Gastroesophageal sphincter (tissue), 4 donors: ENCODE results near the gene HOXA5. TPM values are rescaled to one million over a fixed set of nuclear protein-coding genes. Genes with fewer than 3 reads are reported as not detected.

Experiments used
- ATAC-seq: fragments of 150-250 bp; one replicate; pipeline ENCODE4 v1.9.1; 2016; ENCODE audit warnings: mild to moderate bottlenecking, moderate library complexity
- H3K27ac ChIP-seq, 4 donors: fragments of 200-600 bp; sonication (generic) in 3 of 4; 1 replicate in 3 of 4; 2 replicates in 1 of 4; pipeline ENCODE4 v1.5.1; 2016 to 2019
- H3K27me3 ChIP-seq: fragments of 200-600 bp; sonication (generic); one replicate; pipeline ENCODE4 v1.5.1; 2019
- H3K36me3 ChIP-seq, 2 donors: fragments of 200-600 bp; sonication (generic); one replicate each; pipeline ENCODE4 v1.5.1; 2019; ENCODE audit warnings: control low read depth in 1 of 2
- H3K4me1 ChIP-seq, 3 donors: fragments of 200-600 bp; sonication (generic); 1 replicate in 2 of 3; 2 replicates in 1 of 3; pipeline ENCODE4 v1.5.1; 2016 to 2019; ENCODE audit warnings: control low read depth in 2 of 3
- H3K4me3 ChIP-seq, 2 donors: fragments of 200-600 bp; sonication (generic); one replicate each; pipeline ENCODE4 v1.5.1; 2019; ENCODE audit warnings: mild to moderate bottlenecking in 1 of 2, moderate library complexity in 1 of 2
- H3K9me3 ChIP-seq, 3 donors: fragments of 200-600 bp; sonication (generic); one replicate each; pipeline ENCODE4 v1.5.1; 2017 to 2019; ENCODE audit warnings: control low read depth in 2 of 3
- CTCF ChIP-seq, 4 experiments: fragments of 200-600 bp in 2 of 4; fragments of 450-650 bp in 2 of 4; sonication (generic) in 1 of 4; IDR thresholded peaks; one replicate each; pipeline ENCODE4 v1.5.1; 2017 to 2019; ENCODE audit warnings: antibody characterized with exemption in 4 of 4, mild to moderate bottlenecking in 2 of 4, moderate library complexity in 2 of 4
- EP300 ChIP-seq: sonication (generic); formaldehyde crosslinking; IDR thresholded peaks from one replicate; pipeline ENCODE4 v1.6.1; 2017; ENCODE audit warnings: antibody characterized with exemption, mild to moderate bottlenecking
- POLR2A ChIP-seq, 2 donors: fragments of 450-650 bp; IDR thresholded peaks; one replicate each; pipeline ENCODE4 v1.6.1; 2017; ENCODE audit warnings: antibody characterized with exemption in 2 of 2, mild to moderate bottlenecking in 2 of 2, moderate library complexity in 1 of 2
- POLR2AphosphoS5 ChIP-seq: sonication (generic); formaldehyde crosslinking; IDR thresholded peaks from one replicate; pipeline ENCODE4 v1.6.1; 2017; ENCODE audit warnings: antibody characterized with exemption
- WGBS, 2 donors: methylation state at CpG; one replicate each; pipeline ENCODE4 v1.1.5; 2018; ENCODE audit warnings: low coverage in 1 of 2; 5-methylcytosine and 5-hydroxymethylcytosine counted together
- small RNA-seq, 4 donors: library from RNA; depleted of rRNA; stranded (forward); fragments of <200 nt; gene quantifications; one replicate each; pipeline ENCODE3, GENCODE V24; 2016
- total RNA-seq, 4 donors: library from RNA; depleted of rRNA; stranded (reverse); fragments of >200 nt; gene quantifications; one replicate each; pipeline ENCODE4 v1.1.0, GENCODE V29; 2016

Gene HOXA5
- total RNA-seq, 4 donors from 2014 or later, result 11.0 to 34.6 (median 29.3) TPM

- Histone ChIP-seq H3K27ac (no peak overlapping the region), H3K27me3 (peaks cover 20% of the 10 kb centered on the region), H3K4me1 (peaks cover 0 to 19% (median 0%) of the 10 kb centered on the region in 3 donors), H3K9me3 (no peaks in the 10 kb centered on the region), H3K36me3 (no peaks in the 10 kb centered on the region), H3K4me3 (no peak overlapping the region)
- no peak for ATAC-seq
- TF ChIP-seq EP300, result no peak
- 77 to 96% methylated on average over 4 to 7 of the region's 9 CpGs for WGBS, 2 donors
These were observed 51.3 kb downstream of the HOXA5 start for GRCh38 chr7:27091941-27092818.

GRCh38 chr7:27091105-27091504, 52.4 kb downstream of the HOXA5 start:
- Histone ChIP-seq H3K27me3 (peaks cover 24% of the 10 kb centered on the region), H3K4me1 (peaks cover 0 to 18% (median 0%) of the 10 kb centered on the region in 3 donors), H3K27ac (no peak overlapping the region), H3K9me3 (no peaks in the 10 kb centered on the region), H3K36me3 (no peaks in the 10 kb centered on the region), H3K4me3 (no peak overlapping the region)
- WGBS, 2 donors, result 41 to 67% methylated on average over 1 to 3 of the region's 3 CpGs
- TF ChIP-seq EP300 (no peak), POLR2AphosphoS5 (no peak), CTCF (IDR thresholded peaks at IDR 0.05) (no peak), POLR2A (IDR thresholded peaks at IDR 0.05) (no peak)
- no peak for ATAC-seq

Small RNA genes lying within 50 kb of the gene (small RNA-seq; reads per million reads assigned to genes)
- gene AC004080.5, result 0 reads per million in 4 donors
- gene RF01977, result 0 reads per million in 4 donors
- 0 reads per million in 4 donors for gene RF02140
- gene RF02141, result 0 reads per million in 4 donors

Other genes starting within 250 kb of the HOXA5 start
- gene HOXA1, start 47.7 kb downstream of the HOXA5 start, total RNA-seq, result 1 to 10 TPM in 1 of 4 donors, under 1 TPM in 2, not detected in 1; 0.23 to 2.3 (median 0.27) TPM
- 1 to 10 TPM; 3.1 to 7.0 (median 5.0) TPM for gene HOXA2, start 41.0 kb downstream of the HOXA5 start, total RNA-seq
- 10 to 100 TPM in 3 of 4 donors, 1 to 10 TPM in 1; 8.6 to 20.2 (median 15.3) TPM for gene HOXA4, start 12.9 kb downstream of the HOXA5 start, total RNA-seq
- 10 to 100 TPM in 1 of 4 donors, under 1 TPM in 1, not detected in 2; 0.46 to 12.7 TPM for gene HOXA6, start 4.1 kb upstream of the HOXA5 start, total RNA-seq
- 10 to 100 TPM in 2 of 4 donors, 1 to 10 TPM in 2; 6.4 to 22.6 (median 10.3) TPM for gene HOXA3, start 8.9 kb upstream of the HOXA5 start, total RNA-seq
- 1 to 10 TPM in 3 of 4 donors, under 1 TPM in 1; 0.85 to 5.1 (median 1.4) TPM for gene HOXA7, start 13.0 kb upstream of the HOXA5 start, total RNA-seq
- under 1 TPM in 2 of 4 donors, not detected in 2; 0.54 to 0.89 TPM for gene HOXA9, start 21.9 kb upstream of the HOXA5 start, total RNA-seq
- under 1 TPM in 1 of 4 donors, not detected in 3; 0.67 TPM for gene HOXA10, start 30.6 kb upstream of the HOXA5 start, total RNA-seq
- gene HOXA11, start 41.6 kb upstream of the HOXA5 start, total RNA-seq, result under 1 TPM in 1 of 4 donors, not detected in 3; 0.12 TPM
- gene HOXA13, start 56.4 kb upstream of the HOXA5 start, total RNA-seq, result under 1 TPM in 1 of 4 donors, not detected in 3; 0.12 TPM
- gene EVX1, start 99.1 kb upstream of the HOXA5 start, total RNA-seq, result not detected